Osteocyte (in vitro differentiated cells): Measurements from ENCODE around the gene BMP8B. TPM values are rescaled to one million over a fixed set of nuclear protein-coding genes. Genes with fewer than 3 reads are reported as not detected.
"Not testable (repeated sequence)": the region's sequence is repeated elsewhere in the genome, so short reads cannot be mapped to it uniquely, and the experiment has no call there.

Experiments
- DNase-seq: peaks from one replicate; pipeline ENCODE4 v3.0.0; 2021; ENCODE audit warnings: mixed read lengths; ENCODE audit not compliant: unreplicated experiment; ENCODE audit errors: extremely low spot score
- H3K27ac Mint-ChIP-seq: one replicate; pipeline ENCODE4 v1.8.0; 2021; ENCODE audit warnings: mild to moderate bottlenecking, mixed read lengths; ENCODE audit not compliant: unreplicated experiment
- H3K27me3 Mint-ChIP-seq: one replicate; pipeline ENCODE4 v1.8.0; 2021; ENCODE audit warnings: mixed read lengths; ENCODE audit not compliant: unreplicated experiment
- H3K36me3 Mint-ChIP-seq: one replicate; pipeline ENCODE4 v1.8.0; 2021; ENCODE audit warnings: mixed read lengths; ENCODE audit not compliant: unreplicated experiment
- H3K4me1 Mint-ChIP-seq: one replicate; pipeline ENCODE4 v1.8.0; 2021; ENCODE audit warnings: mixed read lengths; ENCODE audit not compliant: unreplicated experiment
- H3K4me3 Mint-ChIP-seq: one replicate; pipeline ENCODE4 v1.8.0; 2021; ENCODE audit warnings: mild to moderate bottlenecking, moderate library complexity, mixed read lengths; ENCODE audit not compliant: unreplicated experiment
- H3K9me3 Mint-ChIP-seq: one replicate; pipeline ENCODE4 v1.8.0; 2021; ENCODE audit warnings: mixed read lengths; ENCODE audit not compliant: unreplicated experiment
- CTCF ChIP-seq: fragments of 200-600 bp; sonication (generic); IDR thresholded peaks from 2 replicates; pipeline ENCODE4 v1.5.0; 2021; ENCODE audit warnings: antibody characterized with exemption, mild to moderate bottlenecking, moderate library complexity
- total RNA-seq: library from RNA; stranded (reverse); gene quantifications from 2 replicates; pipeline ENCODE4 v1.2.1, GENCODE V29; 2021

Gene BMP8B
- total RNA-seq, 1 donor from 2014 or later: 0.08 TPM

- Mint-ChIP-seq H3K27ac (no peak overlapping the region), H3K4me1 (no peaks in the 10 kb centered on the region), H3K27me3 (peaks cover 7% of the 10 kb centered on the region), H3K36me3 (peaks cover 2% of the 10 kb centered on the region), H3K9me3 (peaks cover 6% of the 10 kb centered on the region), H3K4me3 (no peak overlapping the region)
- no peak for TF ChIP-seq CTCF
- DNase-seq: no peak
Measured at GRCh38 chr1:39808784-39809517, 20.3 kb upstream of the BMP8B start.

GRCh38 chr1:39805385-39805784, 16.7 kb upstream of the BMP8B start:
- no peak for DNase-seq
- no peak for TF ChIP-seq CTCF
- H3K27ac Mint-ChIP-seq: no peak overlapping the region
- peaks cover 2% of the 10 kb centered on the region for H3K36me3 Mint-ChIP-seq
- no peak overlapping the region for H3K4me3 Mint-ChIP-seq
- H3K9me3 Mint-ChIP-seq: peaks cover 6% of the 10 kb centered on the region
- H3K4me1 Mint-ChIP-seq: no peaks in the 10 kb centered on the region
- peaks cover 7% of the 10 kb centered on the region for H3K27me3 Mint-ChIP-seq

- peaks cover 2% of the 10 kb centered on the region for H3K36me3 Mint-ChIP-seq
- peaks cover 6% of the 10 kb centered on the region for H3K9me3 Mint-ChIP-seq
Measured at GRCh38 chr1:39802496-39803260, 14.0 kb upstream of the BMP8B start.

GRCh38 chr1:39800471-39800835, 11.8 kb upstream of the BMP8B start:
- TF ChIP-seq CTCF: no peak
- Mint-ChIP-seq H3K36me3 (no peaks in the 10 kb centered on the region), H3K4me1 (peaks cover 4% of the 10 kb centered on the region), H3K9me3 (peaks cover 6% of the 10 kb centered on the region), H3K27me3 (peaks cover 7% of the 10 kb centered on the region), H3K4me3 (no peak overlapping the region), H3K27ac (no peak overlapping the region)
- DNase-seq: no peak

More at GRCh38 chr1:39802496-39803260, 14.0 kb upstream of the BMP8B start:
- no peak for TF ChIP-seq CTCF
- DNase-seq: no peak
- H3K27me3 Mint-ChIP-seq: peaks cover 7% of the 10 kb centered on the region
- H3K4me3 Mint-ChIP-seq: no peak overlapping the region
- H3K27ac Mint-ChIP-seq: no peak overlapping the region
- H3K4me1 Mint-ChIP-seq: peaks cover 4% of the 10 kb centered on the region

- peaks cover 3% of the 10 kb centered on the region for H3K9me3 Mint-ChIP-seq
- H3K27ac Mint-ChIP-seq: no peak overlapping the region
- no peak overlapping the region for H3K4me3 Mint-ChIP-seq
- H3K27me3 Mint-ChIP-seq: peaks cover 5% of the 10 kb centered on the region
- peaks cover 4% of the 10 kb centered on the region for H3K4me1 Mint-ChIP-seq
- peak; percentile 65 for TF ChIP-seq CTCF
- no peaks in the 10 kb centered on the region for H3K36me3 Mint-ChIP-seq
- no peak for DNase-seq
Measured at GRCh38 chr1:39799770-39800470, 11.3 kb upstream of the BMP8B start.

- H3K36me3 Mint-ChIP-seq, H3K27me3 Mint-ChIP-seq, H3K4me1 Mint-ChIP-seq, H3K9me3 Mint-ChIP-seq, DNase-seq, H3K4me3 Mint-ChIP-seq, H3K27ac Mint-ChIP-seq: not testable (repeated sequence)
Measured at GRCh38 chr1:39798859-39799769, 10.4 kb upstream of the BMP8B start.
